AG08395 (cell line): Measurements from ENCODE around the gene LIN28A.

Source experiments
- DNase-seq: peaks from one replicate; pipeline ENCODE4 v3.0.0; 2012; ENCODE audit warnings: mixed read lengths, low spot score

LIN28A gene

DNA sequence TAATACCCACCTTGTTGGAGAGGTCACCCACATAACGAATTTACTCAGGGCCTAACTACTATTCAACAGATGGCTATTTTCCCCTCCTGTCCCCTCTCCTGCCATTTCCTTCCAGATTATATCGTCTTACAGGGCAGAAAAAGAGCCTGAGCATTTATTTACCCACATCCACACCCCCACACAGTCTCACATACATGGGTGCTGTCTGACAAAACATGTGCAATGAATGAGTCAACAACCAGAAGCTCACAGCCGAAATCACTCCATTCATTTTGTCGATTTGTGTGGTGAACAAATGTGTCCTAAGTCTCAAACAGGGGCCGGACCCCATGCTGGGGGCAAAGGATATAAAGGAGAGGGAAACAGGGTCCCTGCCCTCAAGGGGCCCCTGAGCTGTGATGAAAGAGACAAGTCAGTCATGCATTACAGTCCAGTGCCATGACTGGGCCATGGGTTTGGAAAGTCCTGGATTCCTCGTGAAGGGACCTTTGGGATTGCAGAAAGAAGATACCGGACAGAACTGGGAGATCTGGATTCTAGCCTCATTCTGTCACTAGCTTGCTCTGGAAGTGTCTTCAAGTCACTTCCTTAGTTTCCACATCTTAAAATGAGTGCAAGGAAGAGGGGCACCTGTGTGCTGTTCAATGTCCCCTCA is 21.7 kb upstream of the LIN28A start:
- DNase-seq, result no peak

DNA sequence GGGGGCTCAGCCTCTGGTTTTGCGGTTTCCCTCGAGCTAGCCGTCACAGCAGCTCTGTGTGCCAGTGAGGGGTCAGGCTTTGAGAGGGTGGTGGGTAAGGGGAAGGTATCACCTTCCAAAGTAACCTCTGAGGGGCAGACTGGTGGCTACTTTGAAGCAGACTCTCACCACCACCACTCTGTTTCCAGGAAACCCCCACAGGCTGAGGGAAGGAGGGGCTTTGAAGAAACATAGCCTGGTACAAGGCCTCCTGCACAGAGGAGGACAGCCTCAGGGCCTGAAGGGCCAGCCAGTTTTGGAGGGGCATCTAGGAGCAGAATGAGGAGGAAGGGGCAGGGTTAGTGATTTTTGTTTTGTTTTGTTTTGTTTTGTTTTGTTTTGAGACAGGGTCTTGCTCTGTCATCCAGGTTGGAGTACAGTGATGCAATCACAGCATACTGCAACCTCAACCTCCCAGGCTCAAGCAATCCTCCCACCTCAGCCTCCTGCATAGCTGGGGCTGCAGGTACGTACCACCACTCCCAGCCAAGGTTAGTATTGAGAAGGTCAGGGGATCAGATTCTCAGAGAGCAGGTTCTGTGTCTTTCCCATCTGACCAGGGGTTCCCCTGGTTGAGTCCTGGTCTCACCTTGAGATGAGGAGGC is 20.9 kb upstream of the LIN28A start:
- DNase-seq, result no peak

DNA sequence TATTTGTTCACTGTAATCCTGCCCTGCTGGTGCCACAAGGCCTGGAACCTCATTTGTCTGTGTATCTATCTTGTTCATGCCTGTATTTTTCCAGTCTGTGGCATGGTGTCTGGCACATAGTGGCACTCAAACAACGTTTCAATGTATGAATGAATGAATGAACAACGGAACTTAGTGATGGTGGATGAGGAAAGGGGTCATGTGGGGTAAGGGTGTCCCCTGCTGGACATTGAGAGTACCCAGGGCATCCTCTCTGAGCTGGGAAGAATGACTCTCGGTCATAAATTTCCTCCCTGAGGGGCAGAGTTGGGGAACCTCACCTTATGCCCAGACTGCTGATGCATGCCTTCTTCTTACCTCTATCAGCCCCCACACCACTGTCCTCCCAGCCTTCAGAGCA is 19.2 kb upstream of the LIN28A start:
- DNase-seq, result peak; percentile 75

DNA sequence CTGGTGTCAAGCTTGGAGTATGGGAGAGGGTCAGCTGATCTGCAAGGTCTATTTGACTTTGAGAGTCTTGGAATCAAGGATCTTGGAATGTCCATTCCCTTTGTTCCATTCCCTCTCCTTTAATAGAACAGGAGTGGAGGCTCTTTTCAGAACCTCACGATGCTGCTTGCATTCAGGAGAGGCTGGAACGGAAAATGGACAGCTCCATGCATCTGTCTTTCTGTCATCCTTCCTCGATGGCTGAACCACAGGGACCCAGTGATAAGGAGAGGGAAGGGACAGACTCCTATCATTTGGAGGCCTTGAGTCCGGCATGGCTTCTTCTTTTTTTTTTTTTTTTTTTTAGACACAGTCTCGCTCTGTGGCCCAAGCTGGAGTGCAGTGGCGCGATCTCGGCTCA is 14.9 kb upstream of the LIN28A start:
- DNase-seq, result no peak

DNA sequence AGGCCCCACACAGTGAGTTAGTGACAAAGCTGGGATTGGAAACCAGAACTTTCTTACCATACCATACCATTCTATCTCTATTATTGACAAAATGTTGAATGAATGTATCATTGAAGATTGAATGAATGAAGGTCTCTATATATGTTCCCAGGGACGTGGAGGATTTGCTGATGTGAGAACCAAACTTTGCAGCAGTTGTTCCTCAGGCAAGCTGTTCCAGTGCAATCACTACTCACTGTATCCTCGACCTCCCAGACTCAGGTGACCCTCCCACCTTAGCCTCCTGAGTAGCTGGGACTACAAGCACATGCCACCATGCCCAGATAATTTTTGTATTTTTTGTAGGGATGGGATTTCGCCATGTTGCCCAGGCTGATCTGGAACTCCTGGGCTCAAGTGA is 11.6 kb upstream of the LIN28A start:
- DNase-seq, result no peak

DNA sequence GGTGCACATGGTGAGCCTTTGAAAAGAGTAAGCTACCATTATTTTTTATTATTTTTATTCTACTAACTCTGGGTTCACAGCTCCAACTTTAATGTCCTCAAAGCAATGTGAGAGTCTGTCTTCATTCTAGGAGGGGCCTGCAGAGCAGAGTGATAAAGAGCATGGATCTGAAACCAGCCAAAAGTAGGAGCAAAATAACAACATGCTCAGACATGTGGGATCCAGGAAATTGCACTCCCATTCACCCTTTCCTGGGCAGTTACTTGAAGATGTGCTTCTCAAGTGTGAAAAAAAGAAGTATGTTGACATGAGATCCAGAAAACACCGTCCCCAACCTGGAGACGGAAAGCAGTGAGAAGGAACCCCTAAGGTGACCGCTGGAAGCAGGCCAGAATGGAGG is 8.7 kb upstream of the LIN28A start:
- no peak for DNase-seq

DNA sequence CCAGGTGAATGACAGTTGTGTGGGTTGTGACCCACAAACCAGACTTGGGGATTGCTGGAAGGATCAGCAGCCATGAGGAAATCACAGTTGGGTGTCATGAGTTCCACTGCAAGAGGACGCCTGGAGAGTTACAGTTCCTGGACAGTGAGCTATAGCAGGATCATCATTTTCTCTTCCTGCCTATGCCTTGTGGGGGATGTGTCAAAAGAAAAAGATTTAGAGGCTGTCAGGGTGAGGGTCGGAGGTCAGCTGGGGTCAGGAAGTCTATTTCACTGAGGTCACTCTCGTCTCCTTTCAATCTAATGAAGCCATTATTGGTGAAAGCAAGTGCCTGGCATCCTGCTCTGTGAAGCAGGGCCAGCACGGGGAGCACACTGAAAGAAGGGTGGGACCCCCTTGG is 7.0 kb upstream of the LIN28A start:
- DNase-seq, result no peak

DNA sequence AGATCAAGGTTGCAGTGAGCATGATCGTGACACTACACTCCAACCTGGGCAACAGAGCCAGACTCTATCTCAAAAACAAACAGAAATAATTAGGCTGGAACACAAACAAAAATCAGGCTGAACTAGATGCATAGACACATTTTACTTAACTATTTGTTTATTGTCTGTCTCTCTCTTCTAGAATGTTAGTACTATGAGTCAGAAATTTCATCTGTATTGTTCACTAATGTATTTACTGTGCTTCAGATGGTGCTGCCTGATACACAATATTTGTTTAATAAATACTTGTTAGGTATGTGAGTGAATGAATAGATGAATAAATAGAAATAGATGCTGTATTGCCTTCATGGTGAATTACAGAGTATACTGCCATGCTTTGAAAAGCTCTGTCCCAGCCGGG is 6.0 kb upstream of the LIN28A start:
- DNase-seq, result no peak

DNA sequence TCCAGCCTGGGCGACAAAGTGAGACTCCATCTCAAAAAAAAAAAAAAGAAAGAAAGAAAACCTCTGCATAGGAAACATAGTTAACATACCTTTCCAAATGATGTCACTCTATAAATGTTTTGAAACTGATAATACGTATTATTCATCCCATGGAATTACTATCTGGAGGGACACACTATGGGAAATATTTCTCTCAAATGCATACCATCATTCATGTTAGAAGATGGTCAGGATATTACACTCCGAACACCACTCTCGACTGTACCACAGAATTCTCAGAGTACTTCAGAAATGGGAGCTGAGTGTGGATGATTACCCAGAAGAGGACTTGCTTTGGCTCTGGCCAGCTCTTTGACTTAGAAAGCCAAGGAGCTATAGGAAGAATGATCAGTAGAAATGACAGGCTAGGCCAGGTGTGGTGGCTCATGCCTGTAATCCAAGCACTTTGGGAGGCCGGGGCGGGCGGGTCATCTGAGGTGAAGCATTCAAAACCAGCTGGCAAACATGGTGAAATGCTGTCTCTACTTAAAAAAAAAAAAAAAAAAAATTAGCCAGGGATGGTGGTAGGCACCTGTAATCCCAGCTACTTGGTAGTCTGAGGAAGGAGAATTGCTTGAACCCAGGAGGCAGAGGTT is 5.2 kb upstream of the LIN28A start:
- no peak for DNase-seq

DNA sequence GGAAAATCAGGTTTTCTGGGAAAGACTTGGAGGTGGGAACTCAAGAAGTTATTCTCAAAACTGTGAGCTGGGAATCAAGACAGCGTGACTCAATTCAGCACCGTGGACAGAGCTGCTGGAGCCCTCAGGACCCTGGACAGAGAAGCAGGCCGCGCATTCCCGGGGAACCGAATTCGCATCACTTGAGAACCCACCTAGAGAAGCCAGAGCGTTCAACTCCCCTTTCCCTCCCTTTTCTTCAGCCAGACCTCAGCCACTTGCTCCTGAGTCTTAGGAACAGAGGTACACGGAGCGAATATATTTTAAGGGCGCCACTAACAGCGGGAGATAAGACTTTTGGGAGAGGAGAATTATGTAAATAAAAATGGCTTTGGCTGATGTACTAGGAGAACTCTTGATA is 2.0 kb upstream of the LIN28A start:
- DNase-seq, result peak; percentile 88

DNA sequence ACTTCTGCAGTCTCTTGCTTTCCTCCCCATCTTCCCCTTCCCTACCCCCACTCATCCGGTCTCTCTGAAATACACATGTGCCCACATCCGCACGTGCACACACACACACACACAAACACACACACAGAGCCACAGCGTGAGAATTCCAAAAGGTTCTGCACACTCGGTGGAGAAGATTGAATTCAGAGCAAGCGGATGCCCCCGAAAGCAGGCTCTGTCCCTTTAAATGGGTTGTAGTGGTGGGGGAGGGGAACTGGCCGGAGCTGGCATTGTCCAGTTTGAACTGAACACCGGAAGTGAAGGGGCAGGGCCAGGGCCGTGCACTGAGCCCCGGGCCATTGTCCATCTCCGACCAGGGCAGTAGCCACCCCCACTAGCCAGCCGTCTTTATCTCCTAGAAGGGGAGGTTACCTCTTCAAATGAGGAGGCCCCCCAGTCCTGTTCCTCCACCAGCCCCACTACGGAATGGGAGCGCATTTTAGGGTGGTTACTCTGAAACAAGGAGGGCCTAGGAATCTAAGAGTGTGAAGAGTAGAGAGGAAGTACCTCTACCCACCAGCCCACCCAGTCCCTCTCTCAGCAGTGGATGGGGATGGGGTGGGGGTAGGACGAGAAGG is 1.3 kb upstream of the LIN28A start:
- DNase-seq, result no peak

DNA sequence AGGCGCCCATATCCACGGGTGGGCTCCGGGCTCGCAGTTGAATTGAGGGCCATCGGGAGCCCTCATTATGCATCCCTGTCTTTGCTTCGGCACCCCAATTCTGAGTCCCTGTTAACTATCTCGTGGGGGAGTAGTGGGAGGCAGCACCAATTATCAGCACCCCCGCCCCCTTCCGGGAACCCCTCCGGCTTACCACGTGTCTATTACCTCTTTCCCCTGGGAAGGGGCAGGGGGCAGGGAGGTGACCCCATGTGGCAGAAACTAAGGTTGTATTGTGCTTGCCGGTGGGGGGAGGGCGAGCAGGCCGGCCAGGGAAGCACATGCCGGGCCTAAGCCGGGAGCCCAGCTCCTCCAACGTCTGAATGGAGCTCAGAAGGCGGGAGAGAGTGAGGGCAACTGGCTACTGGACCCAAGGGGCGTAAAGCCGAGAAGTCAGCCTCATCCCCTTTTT is 1.0 kb downstream of the LIN28A start:
- DNase-seq, result no peak

DNA sequence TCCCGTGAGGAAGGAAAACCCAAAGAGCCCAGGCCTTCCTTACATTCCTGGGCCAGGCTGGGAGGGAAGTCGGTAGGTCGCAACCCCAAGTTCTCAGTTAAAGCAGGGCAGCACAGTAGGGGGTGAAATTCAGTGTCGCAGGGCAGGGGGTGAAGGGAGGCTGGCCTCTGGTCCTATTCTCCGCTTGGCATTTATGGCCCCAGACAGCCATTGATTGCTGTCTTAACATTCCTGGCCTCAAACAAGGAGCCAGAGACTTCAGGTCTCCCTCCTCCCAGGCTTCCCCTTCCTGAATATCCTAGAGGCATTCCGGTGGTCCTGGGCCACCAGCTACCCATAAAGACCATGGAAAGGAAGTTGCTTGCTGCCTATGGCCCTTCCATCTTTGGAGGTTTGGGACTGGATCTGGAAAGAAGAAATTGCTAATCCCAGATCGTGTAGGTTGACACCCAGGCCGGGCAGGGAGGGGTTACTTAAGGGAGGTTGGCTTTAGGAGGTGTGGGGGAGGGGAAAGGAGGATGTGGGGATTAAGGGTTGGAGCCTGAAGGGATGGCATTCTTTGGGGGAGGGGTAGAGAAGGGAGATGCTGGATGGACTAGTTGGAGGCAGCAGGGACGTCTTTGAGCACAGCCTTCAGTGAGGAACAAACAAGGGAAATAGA is 1.7 kb downstream of the LIN28A start:
- no peak for DNase-seq

DNA sequence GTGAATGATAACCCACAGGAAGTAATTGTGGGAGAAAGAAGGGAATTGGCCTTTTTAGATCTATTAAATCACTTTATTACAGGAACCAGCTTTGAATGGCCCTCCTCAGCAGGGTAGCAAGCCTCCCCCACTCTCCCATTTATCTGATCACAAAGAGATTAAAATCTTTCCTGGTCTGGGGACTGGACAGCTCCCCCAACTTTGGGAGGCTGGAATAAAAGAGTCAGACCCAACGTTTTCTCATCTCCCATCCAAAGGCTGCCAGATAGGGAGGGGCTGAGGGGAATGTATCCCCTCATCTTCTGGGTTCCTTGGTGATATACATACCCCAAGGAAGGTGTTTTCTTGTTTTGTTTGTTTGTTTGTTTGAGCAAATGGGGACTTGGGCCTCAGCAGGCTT is 2.4 kb downstream of the LIN28A start:
- DNase-seq, result no peak

DNA sequence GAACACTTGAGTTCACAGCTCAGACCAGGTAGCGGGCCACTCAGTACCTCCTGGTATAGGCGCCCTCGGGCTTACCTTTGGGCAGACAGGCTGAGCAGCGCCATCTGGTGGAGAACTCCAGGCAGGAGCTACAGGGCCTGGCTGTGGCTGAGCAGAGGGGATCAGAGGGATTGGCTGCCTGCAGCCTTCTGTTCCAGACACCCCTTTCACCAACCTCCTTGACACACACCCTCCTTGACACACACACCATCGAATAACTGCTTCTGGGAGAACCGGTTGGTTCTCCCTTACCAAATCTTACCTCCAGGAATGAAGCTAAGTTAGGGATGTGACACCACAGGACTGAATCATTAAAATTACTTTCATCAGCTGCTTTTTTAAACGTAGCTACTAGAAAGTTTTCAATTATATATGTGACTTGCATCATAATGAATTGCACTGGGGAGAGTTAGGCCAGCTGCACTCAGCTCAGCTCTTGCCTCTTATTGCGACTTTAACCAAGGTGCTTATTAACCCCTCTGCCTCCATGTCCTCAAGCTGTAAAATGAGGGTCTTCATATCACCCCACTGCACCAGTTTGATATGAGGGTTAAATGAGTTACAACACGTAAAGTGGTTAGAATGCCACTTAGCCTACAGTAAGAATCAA is 6.6 kb downstream of the LIN28A start:
- DNase-seq, result peak; percentile 74

DNA sequence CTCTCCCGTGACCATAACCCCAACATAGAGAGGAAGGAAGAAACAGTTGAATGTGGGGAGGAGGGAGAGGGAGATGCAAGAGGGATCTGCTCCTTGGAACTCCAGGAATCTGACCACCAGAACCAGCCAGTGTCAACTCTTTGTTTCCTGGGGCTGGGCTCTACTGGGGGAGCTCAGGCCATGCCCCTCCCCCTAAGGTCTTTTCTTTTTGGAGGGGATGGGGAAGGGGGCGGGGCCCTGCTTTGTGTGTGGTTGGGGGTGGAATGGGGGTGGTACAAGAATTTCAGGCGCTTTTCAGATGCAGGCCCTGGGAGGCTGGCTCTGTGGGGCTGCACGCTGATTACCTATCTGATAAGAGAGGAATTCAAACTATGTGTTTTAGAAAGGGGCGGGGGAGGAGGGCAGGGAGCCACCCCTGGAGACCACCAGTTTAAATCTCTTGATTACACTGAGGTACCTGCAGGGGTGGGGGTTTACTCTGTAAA is 8.3 kb downstream of the LIN28A start:
- no peak for DNase-seq

DNA sequence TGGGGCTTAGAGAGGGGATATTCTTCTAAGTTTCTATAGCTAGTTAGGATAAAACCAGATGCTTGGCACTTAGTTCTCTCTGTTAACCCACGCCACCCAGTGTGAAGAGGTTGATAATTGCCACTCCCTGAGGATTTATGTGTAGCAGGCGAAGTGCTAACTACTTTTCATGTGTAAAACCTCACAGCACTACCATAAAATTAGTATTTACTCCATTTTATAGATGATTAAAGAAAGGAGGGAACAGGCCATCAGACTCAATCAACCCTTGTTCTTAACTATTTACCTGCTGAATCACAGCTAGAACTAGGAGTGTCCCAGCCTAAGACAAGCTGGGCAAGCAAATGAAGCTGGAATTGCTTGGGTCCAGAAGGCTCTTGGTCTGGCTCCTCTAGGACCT is 8.9 kb downstream of the LIN28A start:
- DNase-seq, result no peak

DNA sequence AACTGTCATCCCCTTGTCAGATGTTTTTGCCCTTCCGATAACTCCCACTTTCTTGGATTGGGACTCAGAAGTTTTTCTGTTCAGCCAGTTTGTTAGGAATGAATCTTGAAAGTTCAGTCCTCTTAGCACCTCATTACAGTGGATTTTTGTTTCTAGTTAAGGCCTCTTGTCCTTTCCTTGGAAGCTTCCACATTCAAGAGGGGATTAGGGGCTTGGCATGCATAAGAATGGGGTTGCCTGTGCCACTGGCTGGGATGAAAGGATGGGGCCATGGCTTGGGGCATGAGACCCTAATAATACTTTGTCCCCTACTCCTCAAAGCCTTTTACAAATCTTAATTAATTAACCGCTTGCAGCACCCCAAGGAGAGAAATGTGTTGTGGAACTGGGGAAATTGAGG is 19.1 kb downstream of the LIN28A start:
- no peak for DNase-seq

DNA sequence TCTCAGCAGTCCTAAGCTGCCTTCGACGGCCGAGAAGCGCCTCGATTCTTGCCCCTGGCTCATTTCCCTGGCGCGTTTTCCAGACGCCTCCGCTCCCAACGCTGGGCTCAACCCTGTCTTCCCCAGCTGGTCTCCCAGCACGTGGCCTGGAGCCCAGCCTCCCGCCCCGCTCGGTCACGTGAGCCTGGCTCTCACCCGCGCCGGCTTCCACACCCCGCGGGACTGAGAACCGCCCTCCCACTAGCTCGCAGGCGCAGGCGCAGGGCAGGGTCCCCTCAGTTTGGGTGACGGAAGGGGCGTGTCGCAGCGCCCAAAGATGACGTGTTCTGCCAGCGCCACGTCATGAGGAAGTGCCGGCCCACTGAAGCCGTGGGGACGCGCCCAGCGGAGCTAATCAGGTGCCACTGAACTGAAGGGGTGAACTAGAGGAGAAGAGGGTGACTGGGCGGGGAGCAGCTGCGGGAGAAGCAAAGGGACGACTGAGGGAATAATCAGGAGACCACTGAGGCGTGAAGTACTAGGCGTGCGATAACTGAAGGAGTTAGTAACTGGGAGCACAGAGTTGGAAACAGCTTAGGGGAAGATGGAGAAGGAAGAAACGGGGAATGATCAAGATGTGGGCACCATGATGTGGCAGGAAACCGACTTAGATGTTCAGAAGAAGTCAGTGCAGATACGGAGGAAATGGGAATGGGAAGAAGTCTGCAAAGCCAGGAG is 21.5 kb downstream of the LIN28A start, which contains the start of gene DHDDS:
DHDDS (plus strand) TSS at position 343 of the 717 bp plus-strand sequence. CDS start 625 bp downstream, outside the sequence.
- peak; percentile 100 for DNase-seq

DNA sequence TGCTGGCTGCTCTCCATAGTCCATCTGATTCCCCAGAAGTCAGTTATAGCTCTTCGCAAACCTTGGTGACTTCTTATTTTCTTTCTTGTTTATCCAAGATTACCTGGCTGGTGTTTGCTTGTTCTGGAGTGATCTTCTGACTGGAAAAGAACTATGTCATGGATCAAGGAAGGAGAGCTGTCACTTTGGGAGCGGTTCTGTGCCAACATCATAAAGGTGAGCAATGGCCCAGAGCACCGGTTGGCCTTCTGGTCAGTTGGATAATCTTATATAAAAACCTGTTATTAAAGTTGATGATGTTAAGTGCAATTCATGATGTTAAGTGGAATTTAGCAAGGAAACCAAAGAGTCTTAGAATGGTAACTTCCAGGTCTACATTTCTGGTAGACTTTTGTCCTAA is 22.2 kb downstream of the LIN28A start:
- DNase-seq, result no peak

DNA sequence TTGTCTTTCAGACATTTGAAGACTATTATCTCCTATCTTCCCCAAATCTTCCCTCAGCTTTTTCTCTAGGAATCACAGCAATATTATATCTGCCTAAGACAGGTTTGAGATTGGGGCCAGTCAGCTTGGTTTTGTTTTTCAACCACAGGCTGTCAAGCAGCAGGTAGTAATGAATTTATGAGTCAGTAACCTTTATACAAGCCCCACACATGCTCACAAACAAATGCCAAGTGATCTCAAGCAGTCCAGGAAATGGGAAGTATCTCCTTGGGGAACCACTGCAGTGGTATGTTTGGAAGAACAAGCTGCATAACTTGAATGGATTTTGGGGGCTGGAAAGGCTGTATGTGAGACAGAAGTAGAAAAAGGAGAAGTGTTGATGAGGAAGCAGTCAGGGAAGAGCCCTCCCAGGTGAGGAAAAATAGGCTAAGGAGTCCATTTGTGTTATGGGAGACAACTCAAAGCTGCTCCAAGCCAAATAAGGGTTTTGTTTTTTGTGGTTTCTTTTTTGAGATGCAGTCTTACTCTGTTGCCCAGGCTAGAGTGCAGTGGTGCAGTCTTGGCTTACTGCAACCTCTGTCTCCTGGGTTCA is 23.6 kb downstream of the LIN28A start:
- DNase-seq, result no peak
